Measurements from ENCODE around the gene TMEM120B. TPM values are rescaled to one million over a fixed set of nuclear protein-coding genes. Genes with fewer than 3 reads are reported as not detected.

TMEM120B gene
- total and polyA plus RNA-seq, 2 of the 4 experiments (the other 2 are of a cell fraction) = 10.6 to 18.4 TPM

- no peak overlapping the region for H2AFZ ChIP-seq (replicated peaks; ENCODE audit: low read length, poor library complexity)
- no peak overlapping the region for H3K4ac ChIP-seq (ENCODE audit: low read depth, low read length)
- ATAC-seq (ENCODE audit: low read depth) (no peak), DNase-seq (no peak)
- H4K8ac ChIP-seq (ENCODE audit: low read depth in 2 of 2, low read length in 2 of 2) = no peak overlapping the region
- POLR2A ChIA-PET (ENCODE audit: unreplicated experiment) = no interaction called here
- H4K5ac ChIP-seq (ENCODE audit: low read depth, low read length) = no peak overlapping the region
- no peaks in the 10 kb centered on the region for H3K27me3 ChIP-seq (ENCODE audit: control insufficient read depth, insufficient read depth, low read length)
- no peak for TF ChIP-seq RCOR1 (IDR thresholded peaks at IDR 0.05; ENCODE audit: insufficient replicate concordance, low read length)
- no peak for TF ChIP-seq MXI1 (IDR thresholded peaks at IDR 0.05; ENCODE audit: borderline replicate concordance, low read depth, low read length)
- TF ChIP-seq FOS (IDR thresholded peaks at IDR 0.05; ENCODE audit: low read depth, low read length) = no peak
- no peak for TF ChIP-seq RAD21 (IDR thresholded peaks at IDR 0.05; ENCODE audit: low read length)
- TF ChIP-seq BHLHE40 (IDR thresholded peaks at IDR 0.05; ENCODE audit: low read depth, low read length) = no peak
- no peak for TF ChIP-seq SMC3 (IDR thresholded peaks at IDR 0.05; ENCODE audit: low read depth, low read length)
- TF ChIP-seq USF2 (IDR thresholded peaks at IDR 0.05; ENCODE audit: low read depth, low read length) = no peak
- no peak for TF ChIP-seq CEBPB (IDR thresholded peaks at IDR 0.05; ENCODE audit: low read depth, low read length)
- no peak for TF ChIP-seq CTCF (conservative IDR thresholded peaks at IDR 0.05; ENCODE audit: low read depth, low read length)
- no peak for TF ChIP-seq NFE2L2 (IDR thresholded peaks at IDR 0.05; ENCODE audit: low read depth, low read length)
- TF ChIP-seq MAFK (IDR thresholded peaks at IDR 0.05; ENCODE audit: low read depth, low read length) = no peak
- no peak for TF ChIP-seq ELK1 (IDR thresholded peaks at IDR 0.05; ENCODE audit: borderline replicate concordance, low read depth, low read length)
- no peak for TF ChIP-seq POLR2A (IDR thresholded peaks at IDR 0.05; ENCODE audit: low read depth, low read length)
- no peak for TF ChIP-seq RFX5 (IDR thresholded peaks at IDR 0.05; ENCODE audit: low read depth, low read length)
- no peak for TF ChIP-seq MAZ (IDR thresholded peaks at IDR 0.05; ENCODE audit: borderline replicate concordance, low read depth, low read length)
- no peak for TF ChIP-seq CHD1 (IDR thresholded peaks at IDR 0.05; ENCODE audit: low read depth, low read length)
- no peak overlapping the region for H3K18ac ChIP-seq (ENCODE audit: low read depth, low read length)
- H3K56ac ChIP-seq (ENCODE audit: extremely low read depth, insufficient read depth, low read length) = no peak overlapping the region
- H2BK120ac ChIP-seq (ENCODE audit: low read depth, low read length) = no peak overlapping the region
- H3K4me1 ChIP-seq (ENCODE audit: control insufficient read depth, insufficient read depth, low read length) = peaks cover 25% of the 10 kb centered on the region
- no TSS peak for BruUV-seq (replicated peaks)
- peaks cover 0 to 31% of the 10 kb centered on the region in 2 experiments; a peak in 2 of 4 replicates for H3K79me1 ChIP-seq (ENCODE audit: low read depth in 1 of 2, low read length in 2 of 2)
- no peak overlapping the region for H3K23ac ChIP-seq (ENCODE audit: low read depth, low read length)
- dilution Hi-C loops (cut with HindIII; ENCODE audit: low sequenced_read_pairs, unreplicated experiment) = no loop called here
- in situ Hi-C loops (cut with MboI; ENCODE audit: low sequenced_read_pairs) = no loop called here
- H3K27ac ChIP-seq (ENCODE audit: insufficient read depth, low read length) = no peak overlapping the region
- no peak overlapping the region for H2BK5ac ChIP-seq (ENCODE audit: low read depth, low read length, poor library complexity, severe bottlenecking)
- no peaks in the 10 kb centered on the region; the same call in 1 of the 2 replicates for H3K36me3 ChIP-seq (ENCODE audit: control insufficient read depth, insufficient read depth, low read length)
- CTCF ChIA-PET = no interaction called here
- no peak overlapping the region for H2AK5ac ChIP-seq (ENCODE audit: low read depth, low read length)
- no peaks in the 10 kb centered on the region for H3K9me3 ChIP-seq (ENCODE audit: control insufficient read depth, insufficient read depth, low read length)
- H3K9me1 ChIP-seq (ENCODE audit: insufficient read depth, low read length) = peaks cover 18% of the 10 kb centered on the region
- no peak overlapping the region for H3K4me3 ChIP-seq (ENCODE audit: insufficient read depth, low read depth, low read length)
- peaks cover 3% of the 10 kb centered on the region for H4K20me1 ChIP-seq (ENCODE audit: insufficient read depth, low read length)
- intact Hi-C loops (cut with micrococcal nuclease) = no loop called here
- H2BK15ac ChIP-seq (ENCODE audit: low read depth, low read length) = no peak overlapping the region
- no peak overlapping the region for H3K4me2 ChIP-seq (ENCODE audit: low read depth, low read length)
- no peak overlapping the region for H4K91ac ChIP-seq (ENCODE audit: insufficient read depth, low read depth, low read length)
- no peak overlapping the region for H2AK9ac ChIP-seq (replicated peaks; ENCODE audit: low read depth, low read length, poor library complexity)
- WGBS, 2 experiments (ENCODE audit: extremely low coverage in 2 of 2, insufficient read length in 1 of 2) = 100% methylated on average over 2 of the region's 9 CpGs; no CpG with 5 or more reads in 1 of the 2 experiments
- H3K9ac ChIP-seq (ENCODE audit: low read depth, low read length) = no peak overlapping the region
- no peak overlapping the region for H2BK20ac ChIP-seq (ENCODE audit: low read depth, low read length)
- H3K14ac ChIP-seq (replicated peaks; ENCODE audit: low read depth, low read length) = no peak overlapping the region
Measured at GRCh38 chr12:121770388-121770787, 57.8 kb downstream of the TMEM120B start.

All from IMR-90 (cell line).